Panc1 (cell line): ENCODE measurements around the gene ARID4A. TPM values are rescaled to one million over a fixed set of nuclear protein-coding genes. Genes with fewer than 3 reads are reported as not detected.
"Not testable (repeated sequence)": the region's sequence is repeated elsewhere in the genome, so short reads cannot be mapped to it uniquely, and the experiment has no call there.

ENCODE experiments used
- ATAC-seq: fragments of 200-7000 bp; cut with Tn5 transposase; 2 replicates; pipeline ENCODE4 v1.9.1; 2020; ENCODE audit warnings: mild to moderate bottlenecking, moderate library complexity
- BruUV-seq: library from RNA; stranded (reverse); fragments of 400-500 nt; replicated peaks from 2 replicates; lab custom pipeline; 2021; lab: Mats Ljungman, UMichigan
- CTCF ChIA-PET: fragments of 300-600 bp; sonication (Branson Sonifier 250); formaldehyde crosslinking; loops from one replicate; lab custom pipeline; 2022; ENCODE audit warnings: antibody characterized with exemption; lab: Charles Lee
- POLR2A ChIA-PET: fragments of 300-600 bp; sonication (Branson Sonifier 250); formaldehyde crosslinking; loops from one replicate; lab custom pipeline; 2022; ENCODE audit warnings: antibody characterized with exemption; lab: Charles Lee
- DNase-seq: peaks from one replicate; pipeline ENCODE4 v3.0.0-alpha.2; 2010; ENCODE audit warnings: low read depth, low spot score
- H3K27ac ChIP-seq: 2 replicates; pipeline ENCODE4 v1.5.1; 2011; ENCODE audit warnings: mild to moderate bottlenecking, low read length, inconsistent platforms
- H3K27me3 ChIP-seq: fragments of 200-500 bp; sonication (Bioruptor generic); 2 replicates; pipeline ENCODE4 v1.6.0; 2014; ENCODE audit warnings: low read length, inconsistent platforms; ENCODE audit not compliant: control insufficient read depth, insufficient read depth
- H3K36me3 ChIP-seq: fragments of 200-500 bp; sonication (Bioruptor generic); 2 replicates; pipeline ENCODE4 v1.5.1; 2014; ENCODE audit warnings: inconsistent platforms, mild to moderate bottlenecking, low read length, moderate library complexity; ENCODE audit not compliant: control insufficient read depth, insufficient read depth
- H3K4me1 ChIP-seq: 2 replicates; pipeline ENCODE4 v1.5.1; 2011; ENCODE audit warnings: inconsistent platforms, mild to moderate bottlenecking, low read length, moderate library complexity; ENCODE audit not compliant: control insufficient read depth, insufficient read depth
- H3K4me3 ChIP-seq, 2 experiments: 2 replicates each; pipeline ENCODE4 v1.5.1; 2011 to 2012; ENCODE audit warnings: low read depth in 2 of 2, low read length in 2 of 2, mild to moderate bottlenecking in 2 of 2, inconsistent platforms in 1 of 2, moderate library complexity in 1 of 2
- H3K9me3 ChIP-seq: fragments of 200-500 bp; sonication (Bioruptor generic); 2 replicates; pipeline ENCODE4 v1.5.1; 2014; ENCODE audit warnings: low read depth, mild to moderate bottlenecking, inconsistent platforms, low read length, moderate library complexity; ENCODE audit not compliant: control insufficient read depth, insufficient read depth
- POLR2AphosphoS5 ChIP-seq: IDR thresholded peaks from 2 replicates; pipeline ENCODE4 v1.6.1; 2012; ENCODE audit warnings: mild to moderate bottlenecking, low read depth, low read length, moderate library complexity
- SIN3A ChIP-seq: IDR thresholded peaks from 2 replicates; pipeline ENCODE4 v1.6.1; 2012; ENCODE audit warnings: low read depth, mild to moderate bottlenecking, low read length, moderate library complexity, borderline replicate concordance; ENCODE audit not compliant: insufficient read depth
- TCF7L2 ChIP-seq: IDR thresholded peaks from 2 replicates; pipeline ENCODE4 v1.6.1; 2011; ENCODE audit warnings: mild to moderate bottlenecking, low read depth, low read length, inconsistent platforms
- in situ Hi-C: cut with HindIII; loops from 2 replicates; pipeline ENCODE4 v1.10.0; 2016; ENCODE audit warnings: low sequenced_read_pairs, low pct_unique_long_range_greater_than_20kb
- intact Hi-C: fragments of 100-400 bp; cut with micrococcal nuclease; formaldehyde crosslinking; loops from one replicate; pipeline ENCODE4 v1.10.0; 2022; ENCODE audit not compliant: unreplicated experiment
- total RNA-seq: library from RNA; stranded (reverse); gene quantifications from one replicate; pipeline ENCODE4 v1.2.1, GENCODE V29; 2021; ENCODE audit not compliant: unreplicated experiment
- TF ChIP-seq, protein P1 (sequence below): fragments of 450-650 bp; IDR thresholded peaks from 2 replicates; pipeline ENCODE4 v1.5.1; 2017; ENCODE audit warnings: mild to moderate bottlenecking
- TF ChIP-seq, protein P2 (sequence below), 2 experiments: IDR thresholded peaks; 2 replicates each; pipeline ENCODE4 v1.6.1; 2011 to 2012; ENCODE audit warnings: low read depth in 2 of 2, control low read depth in 1 of 2, low read length in 1 of 2, mild to moderate bottlenecking in 1 of 2, moderate library complexity in 1 of 2; ENCODE audit not compliant: insufficient read depth in 1 of 2

ARID4A gene
- total RNA-seq, 1 experiment from 2014 or later: 11.4 TPM

DNA sequence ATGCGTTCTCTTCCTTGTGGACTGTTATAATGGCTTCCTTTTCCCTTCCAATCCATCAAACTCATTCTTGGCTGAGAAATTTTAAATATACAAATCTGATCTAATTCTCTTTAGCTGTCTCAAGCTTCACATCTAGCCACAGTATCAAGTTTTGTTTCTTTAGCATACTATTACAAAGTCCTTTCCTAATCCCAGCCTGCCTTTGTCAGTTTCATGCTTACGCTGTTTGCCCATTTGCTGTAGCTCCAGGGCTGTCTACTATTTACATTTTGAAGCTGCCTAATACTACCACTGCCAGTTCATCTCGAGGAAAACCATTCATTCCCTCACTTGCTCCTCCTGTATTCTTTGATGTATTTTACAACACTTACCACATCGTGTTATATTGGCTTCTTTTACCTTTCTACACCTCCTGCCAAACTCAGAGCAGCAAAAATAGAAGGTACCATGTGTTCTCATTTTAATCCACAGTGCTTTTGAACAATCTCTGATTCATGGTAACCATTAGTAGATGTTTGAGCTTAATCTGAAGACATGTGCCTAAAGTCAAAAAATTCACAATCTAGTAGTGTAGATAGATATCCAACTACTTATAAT lies 42.9 kb downstream of the ARID4A start:
- ChIA-PET POLR2A (no interaction called here), CTCF (no interaction called here)
- in situ Hi-C loops (no loop called here), intact Hi-C loops (no loop called here)
- H3K4me1 ChIP-seq: no peaks in the 10 kb centered on the region
- no peak overlapping the region for H3K4me3 ChIP-seq
- DNase-seq (no peak), ATAC-seq (no peak)
- no TSS peak for BruUV-seq
- H3K9me3 ChIP-seq: no peaks in the 10 kb centered on the region
- no peaks in the 10 kb centered on the region for H3K27me3 ChIP-seq
- TF ChIP-seq, protein P1, sequence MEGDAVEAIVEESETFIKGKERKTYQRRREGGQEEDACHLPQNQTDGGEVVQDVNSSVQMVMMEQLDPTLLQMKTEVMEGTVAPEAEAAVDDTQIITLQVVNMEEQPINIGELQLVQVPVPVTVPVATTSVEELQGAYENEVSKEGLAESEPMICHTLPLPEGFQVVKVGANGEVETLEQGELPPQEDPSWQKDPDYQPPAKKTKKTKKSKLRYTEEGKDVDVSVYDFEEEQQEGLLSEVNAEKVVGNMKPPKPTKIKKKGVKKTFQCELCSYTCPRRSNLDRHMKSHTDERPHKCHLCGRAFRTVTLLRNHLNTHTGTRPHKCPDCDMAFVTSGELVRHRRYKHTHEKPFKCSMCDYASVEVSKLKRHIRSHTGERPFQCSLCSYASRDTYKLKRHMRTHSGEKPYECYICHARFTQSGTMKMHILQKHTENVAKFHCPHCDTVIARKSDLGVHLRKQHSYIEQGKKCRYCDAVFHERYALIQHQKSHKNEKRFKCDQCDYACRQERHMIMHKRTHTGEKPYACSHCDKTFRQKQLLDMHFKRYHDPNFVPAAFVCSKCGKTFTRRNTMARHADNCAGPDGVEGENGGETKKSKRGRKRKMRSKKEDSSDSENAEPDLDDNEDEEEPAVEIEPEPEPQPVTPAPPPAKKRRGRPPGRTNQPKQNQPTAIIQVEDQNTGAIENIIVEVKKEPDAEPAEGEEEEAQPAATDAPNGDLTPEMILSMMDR: no peak
- TF ChIP-seq SIN3A: no peak
- TF ChIP-seq POLR2AphosphoS5: no peak
- TF ChIP-seq, protein P2, sequence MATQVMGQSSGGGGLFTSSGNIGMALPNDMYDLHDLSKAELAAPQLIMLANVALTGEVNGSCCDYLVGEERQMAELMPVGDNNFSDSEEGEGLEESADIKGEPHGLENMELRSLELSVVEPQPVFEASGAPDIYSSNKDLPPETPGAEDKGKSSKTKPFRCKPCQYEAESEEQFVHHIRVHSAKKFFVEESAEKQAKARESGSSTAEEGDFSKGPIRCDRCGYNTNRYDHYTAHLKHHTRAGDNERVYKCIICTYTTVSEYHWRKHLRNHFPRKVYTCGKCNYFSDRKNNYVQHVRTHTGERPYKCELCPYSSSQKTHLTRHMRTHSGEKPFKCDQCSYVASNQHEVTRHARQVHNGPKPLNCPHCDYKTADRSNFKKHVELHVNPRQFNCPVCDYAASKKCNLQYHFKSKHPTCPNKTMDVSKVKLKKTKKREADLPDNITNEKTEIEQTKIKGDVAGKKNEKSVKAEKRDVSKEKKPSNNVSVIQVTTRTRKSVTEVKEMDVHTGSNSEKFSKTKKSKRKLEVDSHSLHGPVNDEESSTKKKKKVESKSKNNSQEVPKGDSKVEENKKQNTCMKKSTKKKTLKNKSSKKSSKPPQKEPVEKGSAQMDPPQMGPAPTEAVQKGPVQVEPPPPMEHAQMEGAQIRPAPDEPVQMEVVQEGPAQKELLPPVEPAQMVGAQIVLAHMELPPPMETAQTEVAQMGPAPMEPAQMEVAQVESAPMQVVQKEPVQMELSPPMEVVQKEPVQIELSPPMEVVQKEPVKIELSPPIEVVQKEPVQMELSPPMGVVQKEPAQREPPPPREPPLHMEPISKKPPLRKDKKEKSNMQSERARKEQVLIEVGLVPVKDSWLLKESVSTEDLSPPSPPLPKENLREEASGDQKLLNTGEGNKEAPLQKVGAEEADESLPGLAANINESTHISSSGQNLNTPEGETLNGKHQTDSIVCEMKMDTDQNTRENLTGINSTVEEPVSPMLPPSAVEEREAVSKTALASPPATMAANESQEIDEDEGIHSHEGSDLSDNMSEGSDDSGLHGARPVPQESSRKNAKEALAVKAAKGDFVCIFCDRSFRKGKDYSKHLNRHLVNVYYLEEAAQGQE (IDR thresholded peaks at IDR 0.05; ENCODE audit: insufficient read depth in 1 of 2, low read depth in 2 of 2, low read length in 1 of 2): no peak
- TF ChIP-seq TCF7L2: no peak
- no peak overlapping the region for H3K27ac ChIP-seq
- peaks cover 1% of the 10 kb centered on the region; the same call in 1 of the 2 replicates for H3K36me3 ChIP-seq

DNA sequence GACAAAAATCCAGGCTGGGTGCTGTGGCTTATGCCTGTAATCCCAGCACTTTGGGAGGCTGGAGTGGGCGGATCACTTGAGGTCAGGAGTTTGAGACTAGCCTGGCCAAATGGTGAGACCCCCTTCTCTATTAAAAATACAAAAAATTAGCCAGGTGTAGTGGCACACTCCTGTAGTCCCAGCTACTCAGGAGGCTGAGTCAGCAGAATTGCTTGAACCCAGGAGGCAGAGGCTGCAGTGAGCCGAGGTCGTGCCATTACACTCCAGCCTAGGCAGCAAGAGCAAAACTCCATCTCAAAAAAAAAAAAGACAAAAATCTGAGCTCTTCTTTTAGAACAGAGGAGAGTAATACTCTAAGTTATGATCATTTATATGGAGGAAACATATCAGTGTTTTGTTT lies 45.2 kb downstream of the ARID4A start:
- H3K27ac ChIP-seq, H3K36me3 ChIP-seq, POLR2A ChIA-PET, ATAC-seq, H3K9me3 ChIP-seq, in situ Hi-C loops, DNase-seq, BruUV-seq, H3K4me1 ChIP-seq, CTCF ChIA-PET, H3K4me3 ChIP-seq, intact Hi-C loops, H3K27me3 ChIP-seq: not testable (repeated sequence)

DNA sequence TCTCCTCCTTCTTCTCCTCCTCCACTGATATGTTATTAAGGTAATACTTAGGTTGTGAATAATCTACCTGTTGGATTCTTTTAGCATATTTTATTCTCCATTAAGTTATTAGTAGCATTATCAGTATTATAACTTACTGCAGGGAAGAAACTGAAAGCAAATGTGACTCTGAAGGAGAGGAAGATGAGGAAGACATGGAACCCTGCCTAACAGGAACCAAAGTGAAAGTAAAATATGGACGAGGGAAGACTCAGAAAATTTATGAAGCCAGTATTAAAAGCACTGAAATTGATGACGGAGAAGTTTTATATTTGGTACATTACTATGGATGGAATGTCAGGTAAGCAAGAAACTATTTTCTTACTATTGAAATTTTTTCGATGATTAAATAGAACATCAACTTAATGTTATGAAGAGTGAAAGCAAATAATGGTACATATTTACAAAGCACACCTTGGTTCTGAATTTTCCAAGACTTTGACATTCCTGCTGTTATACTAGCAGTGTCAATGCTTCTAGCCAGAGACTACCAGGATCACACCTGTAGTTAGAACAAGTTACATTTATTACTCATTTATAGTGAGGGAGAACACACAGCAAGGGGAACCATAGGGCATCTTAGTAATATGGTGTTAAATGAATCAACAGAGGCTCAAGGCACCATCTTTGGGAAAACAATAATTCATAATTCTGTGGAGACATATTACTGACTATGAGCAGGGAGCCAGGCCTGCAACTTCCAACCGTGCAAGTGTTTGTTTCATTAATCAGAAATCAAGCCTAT lies 55.4 kb downstream of the ARID4A start:
- DNase-seq: no peak
- Histone ChIP-seq H3K27ac (no peak overlapping the region), H3K4me1 (no peaks in the 10 kb centered on the region; the same call in 1 of the 2 replicates), H3K36me3 (peaks cover 5% of the 10 kb centered on the region; the same call in 1 of the 2 replicates), H3K27me3 (no peaks in the 10 kb centered on the region), H3K4me3 (no peak overlapping the region), H3K9me3 (no peaks in the 10 kb centered on the region)
- in situ Hi-C loops (no loop called here), intact Hi-C loops (no loop called here)
- BruUV-seq: no TSS peak
- ChIA-PET CTCF (no interaction called here), POLR2A (no interaction called here)
- TF ChIP-seq TCF7L2: no peak
- no peak for TF ChIP-seq POLR2AphosphoS5
- TF ChIP-seq, protein P2 (IDR thresholded peaks at IDR 0.05; ENCODE audit: insufficient read depth in 1 of 2, low read depth in 2 of 2, low read length in 1 of 2): no peak
- TF ChIP-seq SIN3A: no peak
- TF ChIP-seq, protein P1: no peak
- no peak for ATAC-seq
